ENCODE data around the gene APOE. TPM values are rescaled to one million over a fixed set of nuclear protein-coding genes. Genes with fewer than 3 reads are reported as not detected.

APOE gene
- total RNA-seq, 1 experiment from 2014 or later = 530 TPM

DNA sequence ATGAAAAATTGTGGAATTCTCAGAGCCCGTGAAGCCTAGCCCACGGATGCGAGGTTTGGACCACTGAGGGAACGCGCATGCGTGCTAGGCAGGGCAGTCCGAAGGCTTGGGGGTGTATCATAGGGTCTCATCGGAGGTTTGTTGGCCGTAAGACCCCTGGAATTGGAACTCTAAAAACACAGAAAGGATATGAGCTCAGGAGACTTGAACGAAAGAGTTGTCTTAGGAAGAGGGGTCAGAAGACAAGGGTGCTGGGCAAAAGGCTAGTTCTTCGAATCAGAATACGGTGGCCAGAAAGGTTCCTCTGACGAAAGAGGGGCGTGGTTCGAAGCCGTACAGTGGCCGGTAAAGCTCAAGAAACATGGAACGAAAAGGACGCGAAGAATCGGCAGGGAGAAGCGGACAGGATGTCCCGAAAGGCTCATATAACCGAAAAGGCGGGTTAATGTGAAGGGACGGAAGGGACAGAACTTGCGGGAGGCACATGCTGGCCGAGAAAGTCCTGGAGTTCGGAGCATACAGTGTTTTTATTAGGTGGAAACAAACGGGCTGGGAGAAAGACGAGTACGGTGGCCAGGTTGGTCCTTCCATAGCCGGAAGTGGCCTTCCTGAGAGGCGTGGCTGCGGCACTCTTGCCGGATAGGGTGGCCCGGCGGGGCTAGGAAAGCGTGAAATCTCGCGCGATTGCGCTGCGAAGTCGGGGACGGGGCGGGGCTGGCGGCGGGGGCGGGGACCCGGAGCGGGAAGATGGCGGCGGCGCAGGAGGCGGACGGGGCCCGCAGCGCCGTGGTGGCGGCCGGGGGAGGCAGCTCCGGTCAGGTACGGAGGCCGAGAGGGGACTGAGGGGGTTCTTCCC is 49.3 kb downstream of the APOE start, which contains the start of gene CLPTM1:
TSS of gene CLPTM1 (plus strand) at position 732 of the 856 bp plus-strand sequence. CDS start at position 748, 16 bp downstream.
- peaks cover 32% of the 10 kb centered on the region; the same call in 1 of the 2 replicates for H3K79me2 ChIP-seq (ENCODE audit: insufficient read depth, low read length)
- Mint-ChIP-seq H3K9me3 (no peaks in the 10 kb centered on the region; a peak in 1 of 5 replicates), H3K27ac (peak within 1 kb of the TSS; percentile 100), H3K36me3 (ENCODE audit: insufficient read depth in 1 of 3, low read depth in 3 of 3) (peaks cover 0 to 9% (median 5%) of the 10 kb centered on the region in 3 experiments; a peak in 6 of 7 replicates), H3K4me3 (peak within 1 kb of the TSS; percentile 97 to 100), H3K4me1 (peaks cover 17 to 30% of the 10 kb centered on the region in 2 experiments), H3K27me3 (ENCODE audit: low read depth) (peaks cover 2% of the 10 kb centered on the region; the same call in 1 of the 2 replicates)
- no peak within 1 kb of the TSS for H3K23ac ChIP-seq (ENCODE audit: insufficient read length, low read depth, low read length)
- H4K5ac ChIP-seq (ENCODE audit: insufficient read length, low read depth, low read length) = no peak within 1 kb of the TSS
- H3K9me3 ChIP-seq (ENCODE audit: control insufficient read depth, low read depth, low read length) = no peaks in the 10 kb centered on the region
- H3K4me1 ChIP-seq (ENCODE audit: insufficient read depth, low read length) = no peaks in the 10 kb centered on the region
- H3K56ac ChIP-seq (ENCODE audit: insufficient read length, low read depth, low read length) = no peak within 1 kb of the TSS
- peak within 1 kb of the TSS; percentile 93 for H3K4me2 ChIP-seq (ENCODE audit: insufficient read depth, insufficient read length, low read length)
- no peak within 1 kb of the TSS for H2BK120ac ChIP-seq (ENCODE audit: low read depth, low read length, poor library complexity, severe bottlenecking)
- peak within 1 kb of the TSS; percentile 93 for H3K18ac ChIP-seq (ENCODE audit: insufficient read length, low read depth, low read length)
- peak; percentile 96 for DNase-seq
- H2AFZ ChIP-seq (ENCODE audit: low read length) = peak within 1 kb of the TSS; percentile 98
- no peak within 1 kb of the TSS for H2BK15ac ChIP-seq (ENCODE audit: low read depth, low read length)
- H4K20me1 ChIP-seq (ENCODE audit: control insufficient read depth, insufficient read depth, insufficient read length) = peaks cover 6% of the 10 kb centered on the region
- no peak within 1 kb of the TSS for H3K4ac ChIP-seq (ENCODE audit: low read depth, low read length)
- H3K9ac ChIP-seq (ENCODE audit: extremely low read depth, insufficient read length, low read length) = peak within 1 kb of the TSS; percentile 99
- peak within 1 kb of the TSS; percentile 29 for H3K27ac ChIP-seq (ENCODE audit: insufficient read length, low read depth, low read length)
- no peak for TF ChIP-seq CTCF (conservative IDR thresholded peaks at IDR 0.05)
- WGBS (ENCODE audit: extremely low coverage, insufficient read length, low lambda C conversion rate) = no CpG with 5 or more reads among the region's 65 CpGs
- no peak within 1 kb of the TSS for H3T11ph ChIP-seq (ENCODE audit: low read length)
- H2AK5ac ChIP-seq (ENCODE audit: insufficient read length, low read length) = no peak within 1 kb of the TSS
- peak within 1 kb of the TSS; percentile 55 for H2BK5ac ChIP-seq (ENCODE audit: insufficient read length, low read length)
- H3K27me3 ChIP-seq (ENCODE audit: insufficient read depth, low read length) = no peaks in the 10 kb centered on the region
- no peak within 1 kb of the TSS for H2BK20ac ChIP-seq (ENCODE audit: low read depth, low read length, poor library complexity, severe bottlenecking)
- no peak within 1 kb of the TSS for H2BK12ac ChIP-seq (ENCODE audit: insufficient read length, low read depth, low read length)
- peak within 1 kb of the TSS; percentile 22 for H3K14ac ChIP-seq (ENCODE audit: insufficient read depth, low read length)
- peaks cover 12% of the 10 kb centered on the region for H3K23me2 ChIP-seq (ENCODE audit: insufficient read length, low read depth, low read length, poor library complexity, severe bottlenecking)
- H4K8ac ChIP-seq (replicated peaks; ENCODE audit: insufficient read length, low read depth, low read length) = no peak within 1 kb of the TSS
- no peak within 1 kb of the TSS for H4K91ac ChIP-seq (ENCODE audit: insufficient read length, low read depth, low read length)
- peaks cover 9% of the 10 kb centered on the region for H3K79me1 ChIP-seq (ENCODE audit: insufficient read depth, low read depth, low read length, poor library complexity, severe bottlenecking)
